HepG2 (cell line): ENCODE measurements around the gene PPA1. TPM values are rescaled to one million over a fixed set of nuclear protein-coding genes. Genes with fewer than 3 reads are reported as not detected.

Experiments
- GLMP ChIP-seq: sonication (generic); formaldehyde crosslinking; IDR thresholded peaks from 2 replicates; pipeline ENCODE4 v1.9.0; 2021; ENCODE audit warnings: missing genetic modification reagents, mild to moderate bottlenecking, borderline replicate concordance
- JUND ChIP-seq: sonication (generic); formaldehyde crosslinking; IDR thresholded peaks from 2 replicates; pipeline ENCODE4 v1.8.0; 2022; ENCODE audit warnings: mild to moderate bottlenecking, missing genetic modification reagents
- KDM3A ChIP-seq: IDR thresholded peaks from 2 replicates; pipeline ENCODE4 v1.6.1; 2018; ENCODE audit warnings: low read depth, missing compliant biosample characterization
- NFE2L1 ChIP-seq: sonication (generic); formaldehyde crosslinking; IDR thresholded peaks from 2 replicates; pipeline ENCODE4 v1.4.0; 2020; ENCODE audit warnings: missing genetic modification reagents, mild to moderate bottlenecking, borderline replicate concordance
- PITX1 ChIP-seq: sonication (generic); formaldehyde crosslinking; IDR thresholded peaks from 2 replicates; pipeline ENCODE4 v1.5.1; 2020; ENCODE audit warnings: mild to moderate bottlenecking, missing genetic modification reagents
- SMAD3 ChIP-seq: sonication (generic); formaldehyde crosslinking; IDR thresholded peaks from 2 replicates; pipeline ENCODE4 v1.4.0; 2020; ENCODE audit warnings: missing genetic modification reagents
- TAF1 ChIP-seq: sonication (generic); formaldehyde crosslinking; IDR thresholded peaks from 2 replicates; pipeline ENCODE4 v1.4.0; 2020; ENCODE audit warnings: missing genetic modification reagents
- TBX2 ChIP-seq: sonication (generic); formaldehyde crosslinking; IDR thresholded peaks from 2 replicates; pipeline ENCODE4 v1.5.0; 2020; ENCODE audit warnings: missing genetic modification reagents, mild to moderate bottlenecking, borderline replicate concordance
- YEATS2 ChIP-seq: sonication (generic); formaldehyde crosslinking; IDR thresholded peaks from 2 replicates; pipeline ENCODE4 v1.4.0; 2020; ENCODE audit warnings: missing genetic modification reagents, borderline replicate concordance
- ZNF318 ChIP-seq: sonication (generic); formaldehyde crosslinking; IDR thresholded peaks from 2 replicates; pipeline ENCODE4 v1.4.0; 2020; ENCODE audit warnings: mild to moderate bottlenecking, missing genetic modification reagents
- ZNF501 ChIP-seq: sonication (generic); formaldehyde crosslinking; IDR thresholded peaks from 2 replicates; pipeline ENCODE4 v1.5.1; 2020; ENCODE audit warnings: mild to moderate bottlenecking, moderate library complexity, missing genetic modification reagents
- ZNF512B ChIP-seq: sonication (generic); formaldehyde crosslinking; IDR thresholded peaks from 2 replicates; pipeline ENCODE4 v1.5.1; 2020; ENCODE audit warnings: missing genetic modification reagents, mild to moderate bottlenecking, borderline replicate concordance
- ZNF546 ChIP-seq: sonication (generic); formaldehyde crosslinking; conservative IDR thresholded peaks from 2 replicates; pipeline ENCODE4 v1.8.1; 2023; ENCODE audit warnings: mild to moderate bottlenecking, missing genetic modification reagents
- ZNF556 ChIP-seq: sonication (generic); formaldehyde crosslinking; IDR thresholded peaks from 2 replicates; pipeline ENCODE4 v1.4.0; 2020; ENCODE audit warnings: mild to moderate bottlenecking, missing genetic modification reagents, borderline replicate concordance
- ZNF773 ChIP-seq: sonication (generic); formaldehyde crosslinking; IDR thresholded peaks from 2 replicates; pipeline ENCODE4 v1.4.0; 2020; ENCODE audit warnings: missing genetic modification reagents, borderline replicate concordance
- polyA plus RNA-seq, 8 experiments: library from polyadenylated mRNA; depleted of rRNA in 3 of 8; stranded (reverse) in 7 of 8; unstranded in 1 of 8; fragments of >200 nt; fragmentation: Illumina TruSeq in 4 of 8; extraction: Trizol in 4 of 8; gene quantifications; 2 replicates each; pipeline versions ENCODE4 v1.2.1 to v1.2.3, GENCODE V29; 2011 to 2016; ENCODE audit warnings: low read depth in 4 of 8, missing spikeins in 1 of 8, mixed read lengths in 1 of 8; ENCODE audit not compliant: insufficient read depth in 1 of 8
- total RNA-seq, 5 experiments: library from RNA; depleted of rRNA; stranded (reverse); fragments of >200 nt; fragmentation: Illumina TruSeq; extraction: Trizol; gene quantifications; 2 replicates each; pipeline ENCODE4 v1.2.3, GENCODE V29; 2016; ENCODE audit warnings: low read depth in 1 of 5

PPA1 gene
- total and polyA plus RNA-seq, 2 of the 13 experiments (the other 11 are each of a cell fraction or from before 2014, with no cell fraction given): 136 to 250 TPM

- TF ChIP-seq ZNF318 (CRISPR knock-in tag) (no peak), JUND (CRISPR knock-in tag) (no peak), ZNF501 (CRISPR knock-in tag) (peak; percentile 68), ZNF773 (CRISPR knock-in tag) (peak; percentile 76; the same call in 1 of the 2 replicates), NFE2L1 (CRISPR knock-in tag) (no peak), ZNF546 (CRISPR knock-in tag) (peak; percentile 67; the same call in 1 of the 2 replicates), TAF1 (CRISPR knock-in tag) (peak; percentile 94), PITX1 (CRISPR knock-in tag) (peak; percentile 44), ZNF512B (CRISPR knock-in tag) (no peak), GLMP (peak; percentile 43; the same call in 1 of the 2 replicates), SMAD3 (0 out of 2 replicates have a peak, but pooled peaks have one; percentile 33), YEATS2 (CRISPR knock-in tag) (no peak), TBX2 (peak; percentile 79; the same call in 1 of the 2 replicates), ZNF556 (no peak), KDM3A (CRISPR knock-in tag) (peak; percentile 53; the same call in 1 of the 2 replicates)
These were observed at the start of gene PPA1 (continued) for GRCh38 chr10:70233109-70233938.
